Ectodermal cell (in vitro differentiated cells): ENCODE data around the gene PLPPR2.
"Not testable (repeated sequence)": the region's sequence is repeated elsewhere in the genome, so short reads cannot be mapped to it uniquely, and the experiment has no call there.

Experiments used
- H3K27ac ChIP-seq: 2 replicates; pipeline ENCODE4 v1.7.0; 2013; ENCODE audit warnings: mild to moderate bottlenecking, low read depth, low read length; ENCODE audit not compliant: insufficient read depth, poor library complexity, severe bottlenecking
- H3K27me3 ChIP-seq: 2 replicates; pipeline ENCODE4 v1.7.0; 2013; ENCODE audit warnings: mild to moderate bottlenecking, low read length; ENCODE audit not compliant: insufficient read depth, control insufficient read depth, poor library complexity, severe bottlenecking
- H3K36me3 ChIP-seq: one replicate; pipeline ENCODE4 v1.7.0; 2013; ENCODE audit warnings: low read length; ENCODE audit not compliant: control insufficient read depth, insufficient read depth
- H3K4me1 ChIP-seq: one replicate; pipeline ENCODE4 v1.7.0; 2013; ENCODE audit warnings: low read length; ENCODE audit not compliant: control insufficient read depth, insufficient read depth
- H3K4me3 ChIP-seq: 2 replicates; pipeline ENCODE4 v1.7.0; 2013; ENCODE audit warnings: low read depth, low read length, control low read depth; ENCODE audit not compliant: insufficient read depth
- H3K9me3 ChIP-seq: 2 replicates; pipeline ENCODE4 v1.7.0; 2013; ENCODE audit warnings: mild to moderate bottlenecking, low read length, moderate library complexity; ENCODE audit not compliant: control insufficient read depth
- WGBS, 2 experiments: methylation state at CpG; one replicate each; pipeline ENCODE4 v1.1.7; 2013; ENCODE audit warnings: missing lambda C conversion rate in 2 of 2; 5-methylcytosine and 5-hydroxymethylcytosine counted together

The PLPPR2 gene

DNA sequence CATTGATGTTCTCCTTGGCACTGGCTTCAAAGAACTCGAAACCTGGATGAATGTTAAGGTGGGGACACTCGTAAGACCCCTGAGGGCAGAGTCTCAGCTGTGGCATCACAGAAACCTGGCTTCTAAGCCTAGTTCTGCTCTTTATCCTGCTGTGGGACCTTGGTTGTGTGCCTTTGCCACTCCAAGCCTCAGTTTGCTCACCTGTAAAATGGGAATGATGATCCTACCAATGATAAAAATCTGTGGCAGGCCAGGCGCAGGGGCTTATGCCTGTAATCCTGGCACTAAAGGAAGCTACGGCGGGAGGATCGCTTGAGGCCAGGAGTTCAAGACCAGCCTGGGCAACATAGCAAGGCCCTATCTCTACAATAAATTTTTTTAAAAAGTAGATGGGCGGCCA, 29.7 kb upstream of the PLPPR2 start:
- Histone ChIP-seq H3K9me3 (no peaks in the 10 kb centered on the region), H3K4me3 (no peak overlapping the region), H3K27ac (no peak overlapping the region), H3K27me3 (no peaks in the 10 kb centered on the region), H3K4me1 (no peaks in the 10 kb centered on the region), H3K36me3 (no peaks in the 10 kb centered on the region)
- 94% methylated on average over 7 of the region's 7 CpGs for WGBS, 2 experiments

DNA sequence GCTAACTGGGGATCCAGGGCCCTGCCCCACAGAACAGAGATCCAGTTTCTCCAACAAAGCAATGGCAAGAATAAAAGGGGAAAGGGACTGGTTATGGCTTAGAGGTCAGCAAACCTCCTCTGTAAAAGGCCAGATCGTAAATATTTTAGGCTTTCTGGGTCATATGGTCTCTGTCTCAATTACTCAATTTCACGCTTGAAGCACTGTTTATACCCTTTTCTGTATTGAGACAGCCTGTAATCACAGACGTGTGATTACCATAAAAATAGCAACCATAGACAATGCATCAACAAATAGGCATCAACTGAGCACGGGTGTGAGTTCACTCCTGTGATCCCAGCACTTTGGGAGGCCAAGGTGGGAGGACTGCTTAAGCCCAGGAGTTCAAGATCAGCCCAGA, 25.1 kb upstream of the PLPPR2 start:
- H3K4me3 ChIP-seq: no peak overlapping the region
- H3K27ac ChIP-seq: no peak overlapping the region
- H3K36me3 ChIP-seq: no peaks in the 10 kb centered on the region
- H3K4me1 ChIP-seq: no peaks in the 10 kb centered on the region
- no peaks in the 10 kb centered on the region for H3K27me3 ChIP-seq
- 88% methylated on average over 4 of the region's 4 CpGs for WGBS, 2 experiments
- no peaks in the 10 kb centered on the region for H3K9me3 ChIP-seq

DNA sequence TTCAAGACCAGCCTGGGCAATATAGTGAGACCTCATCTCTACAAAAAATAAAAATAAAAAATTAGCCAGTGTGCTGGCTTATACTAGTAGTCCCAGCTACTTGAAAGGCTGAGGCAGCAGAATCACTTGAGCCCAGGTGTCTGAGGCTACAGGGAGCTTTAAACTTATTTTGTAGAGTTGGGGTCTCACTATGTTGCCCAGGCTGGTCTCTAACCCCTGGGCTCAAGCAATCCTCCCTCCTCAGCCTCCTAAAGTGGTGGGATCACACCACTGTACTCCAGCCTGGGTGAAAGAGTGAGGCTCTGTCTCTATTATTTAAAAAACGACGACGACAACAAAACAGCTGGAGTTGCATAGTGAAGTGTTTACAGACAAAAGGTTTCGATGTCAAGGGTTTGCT, 23.7 kb upstream of the PLPPR2 start:
- no peaks in the 10 kb centered on the region for H3K9me3 ChIP-seq
- no peaks in the 10 kb centered on the region for H3K27me3 ChIP-seq
- no peaks in the 10 kb centered on the region for H3K36me3 ChIP-seq
- no peak overlapping the region for H3K4me3 ChIP-seq
- 92% methylated on average over 4 of the region's 4 CpGs for WGBS, 2 experiments
- H3K27ac ChIP-seq: no peak overlapping the region
- no peaks in the 10 kb centered on the region for H3K4me1 ChIP-seq

DNA sequence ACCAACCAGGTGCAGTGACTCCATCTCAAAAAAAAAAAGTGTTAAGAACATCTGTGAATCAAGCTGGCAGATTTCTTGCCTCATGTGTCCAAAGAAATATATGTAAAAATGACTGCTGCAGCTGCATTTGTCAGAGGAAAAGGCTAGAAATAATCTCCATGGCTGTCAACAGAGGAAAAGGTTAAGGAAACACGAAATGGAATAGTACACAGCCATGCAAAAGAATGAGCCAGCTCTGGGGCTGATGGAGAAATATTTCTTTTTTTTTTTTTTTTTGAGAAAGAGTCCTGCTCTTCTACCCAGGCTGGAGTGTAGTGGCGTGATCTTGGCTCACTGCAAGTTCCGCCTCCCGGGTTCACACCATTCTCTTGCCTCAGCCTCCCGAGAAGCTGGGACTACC, 22.4 kb upstream of the PLPPR2 start:
- no peak overlapping the region for H3K27ac ChIP-seq
- no peak overlapping the region for H3K4me3 ChIP-seq
- no peaks in the 10 kb centered on the region for H3K9me3 ChIP-seq
- 95% methylated on average over 5 of the region's 5 CpGs for WGBS, 2 experiments
- no peaks in the 10 kb centered on the region for H3K27me3 ChIP-seq
- no peaks in the 10 kb centered on the region for H3K36me3 ChIP-seq
- no peaks in the 10 kb centered on the region for H3K4me1 ChIP-seq

DNA sequence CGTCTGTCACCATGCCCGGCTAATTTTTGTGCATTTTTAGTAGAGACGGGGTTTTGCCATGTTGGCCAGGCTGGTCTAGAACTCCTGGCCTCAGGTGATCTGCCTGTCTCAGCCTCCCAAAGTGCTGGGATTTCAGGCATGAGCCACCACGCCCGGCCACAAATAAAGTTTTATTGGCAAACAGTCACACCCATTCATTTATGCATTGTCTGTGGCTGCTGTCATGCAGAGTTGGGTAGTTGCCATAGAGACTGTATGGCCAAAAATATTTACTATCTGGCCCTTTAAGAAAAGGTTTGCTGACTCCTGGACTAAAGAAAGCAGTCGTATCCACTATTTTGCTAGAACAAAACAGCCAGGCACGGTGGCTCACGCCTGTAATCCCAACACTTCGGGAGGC, 21.4 kb upstream of the PLPPR2 start:
- not testable (repeated sequence) for H3K4me3 ChIP-seq, H3K9me3 ChIP-seq, H3K36me3 ChIP-seq, H3K27me3 ChIP-seq, H3K27ac ChIP-seq, H3K4me1 ChIP-seq
- WGBS, 2 experiments: 92 to 94% methylated on average over 9 of the region's 9 CpGs

DNA sequence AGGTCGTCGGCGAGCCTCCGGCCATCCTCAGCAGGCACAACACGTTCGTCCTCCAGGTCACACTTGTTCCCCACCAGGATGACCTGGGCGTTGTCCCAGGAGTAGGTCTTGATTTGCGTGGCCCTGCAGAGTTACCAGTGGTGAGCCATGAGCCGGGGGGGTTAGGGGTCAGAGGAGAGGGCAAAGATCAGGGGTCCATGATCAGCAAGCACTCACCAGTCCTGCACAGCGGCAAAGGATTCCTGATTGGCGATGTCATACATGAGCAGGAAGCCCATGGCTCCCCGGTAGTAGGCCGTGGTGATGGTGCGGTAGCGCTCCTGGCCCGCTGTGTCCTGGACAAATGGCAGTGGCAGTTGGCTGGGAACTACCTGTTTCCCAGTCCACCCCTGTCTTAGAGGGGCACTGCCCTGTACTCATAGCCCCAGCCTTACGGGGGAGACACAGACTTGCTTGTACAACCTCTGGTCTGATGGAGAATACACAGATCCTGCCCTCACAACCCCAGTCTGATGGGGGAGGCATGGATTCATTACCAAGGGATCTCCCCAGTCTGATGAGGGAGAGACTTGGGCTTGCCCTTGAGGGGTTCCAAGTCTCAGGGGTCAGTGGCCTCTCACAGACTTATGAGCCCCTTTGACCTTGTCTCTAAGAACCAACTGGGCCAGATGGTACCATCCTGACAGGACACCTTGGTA, 19.6 kb upstream of the PLPPR2 start:
- WGBS, 2 experiments: 94 to 95% methylated on average over 17 of the region's 17 CpGs
- Histone ChIP-seq H3K9me3 (no peaks in the 10 kb centered on the region), H3K4me1 (no peaks in the 10 kb centered on the region)

DNA sequence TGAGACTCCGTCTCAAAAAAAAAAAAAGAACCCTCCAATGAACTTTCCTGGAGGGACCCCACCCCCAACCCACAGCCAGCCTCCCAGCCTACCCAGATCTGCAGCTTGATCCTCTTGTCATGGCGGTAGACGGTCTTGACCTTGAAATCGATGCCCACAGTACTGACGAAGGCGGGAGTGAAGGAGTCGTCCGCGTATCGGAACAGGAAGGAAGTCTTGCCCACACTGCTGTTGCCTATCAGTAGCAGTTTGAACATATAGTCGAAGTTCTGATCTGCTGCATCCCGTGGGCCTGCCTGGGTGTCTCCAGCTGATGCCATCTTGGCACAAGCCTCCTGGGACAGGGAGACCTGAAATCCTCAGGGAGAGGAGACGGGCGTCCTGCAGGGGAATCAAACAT, 18.2 kb upstream of the PLPPR2 start:
- 95% methylated on average over 14 of the region's 14 CpGs for WGBS, 2 experiments
- H3K9me3 ChIP-seq: no peaks in the 10 kb centered on the region
- peaks cover 2% of the 10 kb centered on the region for H3K36me3 ChIP-seq
- H3K27me3 ChIP-seq: peaks cover 11% of the 10 kb centered on the region
- H3K4me1 ChIP-seq: no peaks in the 10 kb centered on the region
- no peak overlapping the region for H3K4me3 ChIP-seq
- H3K27ac ChIP-seq: no peak overlapping the region

More for the DNA sequence above, 19.6 kb upstream of the PLPPR2 start:
- peaks cover 11% of the 10 kb centered on the region for H3K27me3 ChIP-seq
- H3K4me3 ChIP-seq: no peak overlapping the region
- no peaks in the 10 kb centered on the region for H3K36me3 ChIP-seq
- H3K27ac ChIP-seq: no peak overlapping the region

DNA sequence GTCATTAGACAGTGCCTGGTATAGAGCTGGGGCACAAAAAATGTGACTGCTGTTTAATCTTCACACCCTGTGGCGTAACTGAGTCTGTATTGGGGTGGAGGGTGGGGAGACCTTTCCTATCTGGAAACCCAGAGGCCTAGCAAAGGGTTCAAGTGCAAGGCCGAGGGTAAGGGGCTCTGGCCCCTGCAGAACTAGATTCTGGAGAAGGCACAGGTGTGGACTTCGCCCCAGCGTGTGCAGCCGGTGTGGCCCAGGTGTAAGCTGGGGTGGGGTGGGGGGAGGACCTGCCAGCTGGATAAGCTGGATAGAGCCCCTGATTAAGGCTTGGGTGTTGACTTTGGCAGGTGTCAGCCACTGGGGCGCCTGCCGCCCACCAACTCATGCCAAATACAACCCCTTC, 17.1 kb upstream of the PLPPR2 start:
- Histone ChIP-seq H3K4me1 (no peaks in the 10 kb centered on the region), H3K27me3 (peaks cover 11% of the 10 kb centered on the region), H3K9me3 (no peaks in the 10 kb centered on the region), H3K27ac (no peak overlapping the region), H3K36me3 (peaks cover 2% of the 10 kb centered on the region), H3K4me3 (no peak overlapping the region)
- WGBS, 2 experiments: 91 to 94% methylated on average over 7 of the region's 7 CpGs

DNA sequence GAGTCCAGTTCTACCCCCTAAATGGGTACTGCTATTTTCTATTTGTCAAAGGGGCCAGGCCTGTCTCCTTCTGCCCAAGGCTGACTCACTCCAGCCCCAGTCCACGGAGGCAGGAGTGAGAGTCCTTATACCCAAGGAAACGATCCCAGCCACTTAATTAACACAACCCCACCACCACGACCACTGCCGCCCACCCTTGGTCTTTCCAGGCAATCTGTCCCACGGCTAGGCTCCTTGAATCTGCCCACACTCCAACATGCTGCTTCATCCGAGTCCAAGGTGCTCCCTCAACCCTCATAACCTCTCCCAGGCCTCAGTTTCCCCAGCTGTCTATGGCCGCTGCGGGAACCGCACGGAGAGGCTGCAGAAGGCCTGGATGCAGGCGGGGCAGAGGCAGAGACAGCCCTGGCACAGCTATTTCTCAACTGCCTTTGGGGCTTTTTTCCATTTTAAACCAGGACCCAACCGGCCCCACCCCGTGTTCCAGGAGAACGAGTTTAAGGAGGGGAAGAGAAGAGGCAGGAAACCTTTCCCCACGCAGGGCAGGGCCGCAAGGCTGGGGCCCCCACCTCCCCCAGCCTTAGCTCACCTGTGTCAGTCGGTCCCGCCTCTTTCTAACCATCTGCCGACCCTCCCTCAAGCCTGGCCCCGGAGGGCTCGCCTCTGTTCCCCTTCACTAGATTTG, 16.5 kb upstream of the PLPPR2 start:
- Histone ChIP-seq H3K36me3 (peaks cover 2% of the 10 kb centered on the region), H3K9me3 (no peaks in the 10 kb centered on the region), H3K27me3 (peaks cover 11% of the 10 kb centered on the region), H3K4me1 (no peaks in the 10 kb centered on the region), H3K4me3 (peak overlapping the region; percentile 57), H3K27ac (no peak overlapping the region)
- WGBS, 2 experiments: 44 to 45% methylated on average over 21 of the region's 21 CpGs

DNA sequence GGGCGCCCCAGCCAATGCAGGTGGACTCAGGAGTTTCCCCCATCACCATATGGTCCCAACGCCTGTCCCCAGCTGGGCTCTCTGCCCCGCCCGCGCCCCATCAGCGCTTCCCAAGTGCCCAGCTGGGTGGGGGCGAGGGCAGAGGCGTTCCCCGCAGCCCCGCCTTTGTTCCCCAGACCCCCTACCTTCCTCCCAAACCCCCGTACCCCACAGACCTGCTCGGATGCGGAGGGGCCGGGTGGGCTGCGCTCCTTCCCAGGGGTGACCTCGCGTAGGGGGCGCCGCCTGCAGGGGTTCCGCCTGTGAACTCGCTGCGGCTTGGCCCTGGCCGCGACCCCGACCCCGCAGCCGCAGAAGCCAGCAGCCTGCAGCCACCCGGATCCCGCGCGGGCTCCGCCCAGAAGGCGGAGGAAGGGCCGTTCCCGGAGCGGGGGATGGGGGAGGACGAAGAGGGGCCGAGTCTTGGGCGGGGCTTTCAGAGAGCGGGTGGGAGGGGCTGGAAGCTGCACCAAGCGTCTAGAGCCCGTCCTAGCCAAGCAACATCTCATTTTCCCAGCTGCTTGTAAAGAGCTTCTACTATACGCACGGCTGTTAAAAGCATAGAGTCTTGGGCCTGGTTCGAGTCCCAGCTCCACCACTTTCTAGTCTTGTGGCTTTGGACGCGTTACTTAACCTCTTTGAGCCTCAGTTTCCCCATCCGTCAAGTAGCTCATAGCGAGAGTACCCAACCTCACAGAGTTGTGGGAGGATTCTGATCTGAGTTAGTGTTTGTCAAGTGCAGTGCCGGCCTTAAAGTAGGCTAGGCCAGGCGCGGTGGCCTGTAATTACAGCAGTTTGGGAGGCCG, 15.8 kb upstream of the PLPPR2 start, which contains the start of gene RAB3D:
Gene RAB3D (minus strand): TSS at position 404 of the 845 bp plus-strand sequence. CDS start 2,258 bp downstream, outside the sequence.
- H3K4me1 ChIP-seq: no peaks in the 10 kb centered on the region
- H3K4me3 ChIP-seq: peak within 1 kb of the TSS; percentile 57
- H3K36me3 ChIP-seq: peaks cover 2% of the 10 kb centered on the region
- no peaks in the 10 kb centered on the region for H3K9me3 ChIP-seq
- H3K27ac ChIP-seq: no peak within 1 kb of the TSS
- WGBS, 2 experiments: 11 to 12% methylated on average over 53 of the region's 53 CpGs
- H3K27me3 ChIP-seq: peaks cover 11% of the 10 kb centered on the region
